ENCODE data around the gene CDK11A. TPM values are rescaled to one million over a fixed set of nuclear protein-coding genes. Genes with fewer than 3 reads are reported as not detected.
"Not testable (repeated sequence)": the region's sequence is repeated elsewhere in the genome, so short reads cannot be mapped to it uniquely, and the experiment has no call there.

Gene CDK11A
- 10 to 100 TPM in 3 of 4 donors, 1 to 10 TPM in 1; 9.0 to 14.6 (median 11.6) TPM for total RNA-seq

DNA sequence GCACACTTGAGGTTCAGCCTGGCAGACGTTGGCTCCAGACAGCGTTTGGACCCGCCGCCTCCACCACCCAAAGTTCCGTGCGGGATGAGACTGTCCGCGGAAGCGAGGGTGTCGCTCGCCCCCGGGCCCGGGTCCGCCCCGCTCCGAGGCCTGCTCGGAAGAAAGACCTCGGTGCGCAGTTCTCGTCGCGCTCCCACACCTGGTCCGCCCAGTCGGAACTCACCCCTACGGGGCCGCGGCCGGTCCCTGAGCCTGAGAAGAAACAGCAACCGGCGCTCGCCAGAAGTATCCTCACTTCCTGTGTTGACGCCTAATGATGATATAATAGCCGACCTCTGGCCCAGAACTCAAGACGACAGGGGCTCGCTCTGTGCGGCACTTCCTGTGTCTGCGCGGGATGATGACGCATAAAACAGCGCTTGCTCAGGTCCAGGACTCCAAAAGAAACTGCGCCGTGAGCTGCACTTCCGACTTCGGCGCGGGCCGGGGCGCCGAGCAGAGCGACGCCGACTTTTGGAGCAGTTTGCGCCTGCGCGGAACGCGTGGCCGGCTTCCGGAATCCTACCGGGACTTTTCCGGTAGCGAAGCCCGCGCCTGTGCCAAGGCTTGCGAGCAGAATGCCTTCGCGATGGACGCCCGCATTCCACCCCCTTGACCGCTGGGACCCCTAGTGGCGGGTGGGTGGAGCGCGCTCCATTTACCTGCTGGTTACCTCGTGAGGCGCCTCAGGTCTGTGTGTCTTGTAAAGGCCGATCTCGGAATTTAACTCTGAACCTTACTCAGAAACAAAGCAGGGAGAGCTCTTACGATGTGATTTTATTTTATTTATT lies at the start of gene CDK11A:
CDK11A (minus strand) TSS at position 323 of the 830 bp plus-strand sequence. CDS start 1,539 bp downstream, outside the sequence.
- in situ Hi-C loops (cut with MboI; ENCODE audit: low sequenced_read_pairs in 4 of 4); H3K27me3 ChIP-seq; H3K9me3 ChIP-seq; intact Hi-C loops (cut with DNase I; ENCODE audit: low total_unique reads); H3K36me3 ChIP-seq: not testable (repeated sequence)
- ATAC-seq (peak; percentile 86 to 96), DNase-seq (peak; percentile 97 to 99)
- TF ChIP-seq, protein P1, sequence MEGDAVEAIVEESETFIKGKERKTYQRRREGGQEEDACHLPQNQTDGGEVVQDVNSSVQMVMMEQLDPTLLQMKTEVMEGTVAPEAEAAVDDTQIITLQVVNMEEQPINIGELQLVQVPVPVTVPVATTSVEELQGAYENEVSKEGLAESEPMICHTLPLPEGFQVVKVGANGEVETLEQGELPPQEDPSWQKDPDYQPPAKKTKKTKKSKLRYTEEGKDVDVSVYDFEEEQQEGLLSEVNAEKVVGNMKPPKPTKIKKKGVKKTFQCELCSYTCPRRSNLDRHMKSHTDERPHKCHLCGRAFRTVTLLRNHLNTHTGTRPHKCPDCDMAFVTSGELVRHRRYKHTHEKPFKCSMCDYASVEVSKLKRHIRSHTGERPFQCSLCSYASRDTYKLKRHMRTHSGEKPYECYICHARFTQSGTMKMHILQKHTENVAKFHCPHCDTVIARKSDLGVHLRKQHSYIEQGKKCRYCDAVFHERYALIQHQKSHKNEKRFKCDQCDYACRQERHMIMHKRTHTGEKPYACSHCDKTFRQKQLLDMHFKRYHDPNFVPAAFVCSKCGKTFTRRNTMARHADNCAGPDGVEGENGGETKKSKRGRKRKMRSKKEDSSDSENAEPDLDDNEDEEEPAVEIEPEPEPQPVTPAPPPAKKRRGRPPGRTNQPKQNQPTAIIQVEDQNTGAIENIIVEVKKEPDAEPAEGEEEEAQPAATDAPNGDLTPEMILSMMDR (IDR thresholded peaks at IDR 0.05 in 4 of 5, conservative IDR thresholded peaks at IDR 0.05 in 1 of 5): peak in 4 of 5 experiments; percentile 26 to 70 (median 59)
- peak; percentile 73 to 77 for TF ChIP-seq POLR2A (IDR thresholded peaks at IDR 0.05)
- Histone ChIP-seq H3K4me3 (peak within 1 kb of the TSS; percentile 65 to 82 (median 74)), H3K27ac (peak within 1 kb of the TSS; percentile 84 to 91 (median 89)), H3K4me1 (peaks cover 17 to 21% of the 10 kb centered on the region in 2 donors)

DNA sequence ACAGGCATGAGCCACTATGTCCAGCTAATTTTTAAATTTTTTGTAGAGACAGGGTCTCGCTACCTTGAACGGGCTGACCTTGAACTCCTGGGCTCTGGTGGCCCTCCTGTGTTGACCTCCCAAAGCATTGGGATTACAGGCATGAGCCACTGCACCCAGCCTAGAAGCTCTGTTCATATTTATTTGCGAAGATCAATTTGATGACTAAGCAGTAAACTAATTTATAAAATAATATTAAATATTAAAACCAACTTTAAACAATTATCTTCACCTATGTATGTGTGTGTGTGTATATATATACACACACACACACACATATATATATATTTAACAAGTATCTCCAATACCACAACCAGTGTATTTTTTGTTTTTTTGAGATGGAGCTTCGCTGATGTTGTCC lies 49.7 kb upstream of the CDK11A start:
- H3K27ac ChIP-seq: no peak overlapping the region
- in situ Hi-C loops (cut with MboI; ENCODE audit: low sequenced_read_pairs in 4 of 4): loop anchor here in 1 of 4 donors (25.0 kb wide), 1 partner anchor 113 kb away; the partner anchor contains the start of gene GNB1
- peaks cover 25 to 36% of the 10 kb centered on the region in 2 donors for H3K4me1 ChIP-seq
- ATAC-seq: no peak
- H3K36me3 ChIP-seq: peaks cover 0 to 14% of the 10 kb centered on the region in 2 donors
- no peak for TF ChIP-seq POLR2A (IDR thresholded peaks at IDR 0.05)
- TF ChIP-seq, protein P1 (IDR thresholded peaks at IDR 0.05 in 4 of 5, conservative IDR thresholded peaks at IDR 0.05 in 1 of 5): no peak
- H3K27me3 ChIP-seq: no peaks in the 10 kb centered on the region
- H3K9me3 ChIP-seq: peaks cover 0 to 12% (median 0%) of the 10 kb centered on the region in 3 donors
- intact Hi-C loops (cut with DNase I; ENCODE audit: low total_unique reads): no loop called here
- DNase-seq: no peak
- H3K4me3 ChIP-seq: no peak overlapping the region

DNA sequence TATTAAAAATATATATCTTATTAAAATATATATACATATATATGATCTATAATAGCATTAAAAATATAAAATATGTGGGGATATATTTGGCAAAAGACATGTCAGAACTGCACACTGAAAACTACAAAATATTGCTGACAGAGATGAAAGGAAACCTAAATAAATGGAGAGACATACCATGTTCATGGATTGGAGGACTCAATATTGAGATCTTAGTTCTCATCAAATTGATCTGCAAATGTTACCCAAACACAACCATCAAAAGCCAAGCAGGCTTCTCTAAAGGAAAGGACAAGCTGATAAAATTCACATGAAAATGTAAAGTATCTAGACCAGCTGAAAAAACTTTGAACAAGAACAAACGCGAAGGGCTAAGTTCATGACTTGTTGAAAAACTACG lies 46.9 kb upstream of the CDK11A start:
- Histone ChIP-seq H3K4me1 (peaks cover 13 to 19% of the 10 kb centered on the region in 2 donors), H3K36me3 (peaks cover 0 to 14% of the 10 kb centered on the region in 2 donors), H3K27ac (no peak overlapping the region), H3K27me3 (no peaks in the 10 kb centered on the region), H3K4me3 (no peak overlapping the region), H3K9me3 (peaks cover 0 to 12% (median 0%) of the 10 kb centered on the region in 3 donors)
- in situ Hi-C loops (cut with MboI; ENCODE audit: low sequenced_read_pairs in 4 of 4) (loop anchor here in 1 of 4 donors (25.0 kb wide), 1 partner anchor 116 kb away; the partner anchor contains the start of gene GNB1), intact Hi-C loops (cut with DNase I; ENCODE audit: low total_unique reads) (no loop called here)
- DNase-seq (no peak), ATAC-seq (no peak)
- TF ChIP-seq, protein P1 (IDR thresholded peaks at IDR 0.05 in 4 of 5, conservative IDR thresholded peaks at IDR 0.05 in 1 of 5): no peak
- TF ChIP-seq POLR2A (IDR thresholded peaks at IDR 0.05): no peak

DNA sequence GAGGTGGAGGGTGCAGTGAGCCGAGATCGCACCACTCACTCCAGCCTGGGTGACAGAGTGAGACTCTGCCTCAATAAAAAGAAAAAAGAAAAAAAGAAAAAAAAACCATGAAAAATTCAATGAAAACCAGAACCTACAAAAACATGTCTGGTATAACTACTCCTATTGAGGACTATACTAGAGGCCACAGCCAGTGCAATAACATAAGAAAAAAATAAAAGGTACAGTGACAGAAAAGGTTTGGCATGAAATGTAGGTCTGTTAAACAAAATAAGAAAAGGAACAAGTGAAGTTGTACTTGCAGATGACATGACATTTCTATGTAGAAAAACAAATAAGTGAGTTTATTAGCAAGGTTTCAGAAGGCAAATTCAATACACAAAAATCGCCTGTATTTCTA lies 45.9 kb upstream of the CDK11A start:
- Histone ChIP-seq H3K4me1 (peaks cover 4 to 9% of the 10 kb centered on the region in 2 donors), H3K27ac (no peak overlapping the region), H3K36me3 (peaks cover 0 to 16% of the 10 kb centered on the region in 2 donors), H3K4me3 (no peak overlapping the region), H3K27me3 (no peaks in the 10 kb centered on the region), H3K9me3 (peaks cover 0 to 12% (median 0%) of the 10 kb centered on the region in 3 donors)
- ATAC-seq: no peak
- DNase-seq: no peak
- intact Hi-C loops (cut with DNase I; ENCODE audit: low total_unique reads): no loop called here
- TF ChIP-seq POLR2A (IDR thresholded peaks at IDR 0.05): no peak
- TF ChIP-seq, protein P1 (IDR thresholded peaks at IDR 0.05 in 4 of 5, conservative IDR thresholded peaks at IDR 0.05 in 1 of 5): no peak
- in situ Hi-C loops (cut with MboI; ENCODE audit: low sequenced_read_pairs in 4 of 4): loop anchor here in 1 of 4 donors (25.0 kb wide), 1 partner anchor 117 kb away; the partner anchor contains the start of gene GNB1

All from gastrocnemius medialis (tissue), 4 donors.